GM21528 (cell line): Measurements from ENCODE around the gene CELA3B.
"Not testable (repeated sequence)": the region's sequence is repeated elsewhere in the genome, so short reads cannot be mapped to it uniquely, and the experiment has no call there.

ENCODE experiments used
- ATAC-seq: cut with Tn5 transposase; IDR thresholded peaks from one replicate; pipeline ENCODE4 v1.9.1; 2021; ENCODE audit warnings: mild to moderate bottlenecking, moderate library complexity; ENCODE audit not compliant: unreplicated experiment, low FRiP score

CELA3B gene

GRCh38 chr1:21974699-21975098 is 2.1 kb upstream of the CELA3B start:
- ATAC-seq, result not testable (repeated sequence)

DNA sequence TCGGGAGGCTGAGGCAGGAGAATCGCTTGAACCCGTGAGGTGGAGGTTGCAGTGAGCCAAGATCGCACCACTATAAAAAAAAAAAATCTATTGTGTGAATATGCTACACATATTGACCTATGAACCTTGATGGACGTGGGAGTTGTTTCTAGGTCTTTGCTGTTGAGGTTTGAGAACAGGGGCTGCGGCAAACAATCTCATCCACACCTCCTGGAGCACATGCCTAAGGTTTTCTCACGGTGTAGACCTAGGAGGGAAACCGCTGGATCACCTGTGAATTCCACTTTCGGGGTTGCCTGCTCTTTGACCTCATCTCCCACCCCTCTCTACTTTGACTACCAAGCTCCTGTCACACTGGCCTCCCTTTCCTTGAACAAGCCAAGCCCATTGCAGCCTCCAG is 1.5 kb upstream of the CELA3B start:
- not testable (repeated sequence) for ATAC-seq

GRCh38 chr1:21978209-21978608 is 1.4 kb downstream of the CELA3B start:
- not testable (repeated sequence) for ATAC-seq

DNA sequence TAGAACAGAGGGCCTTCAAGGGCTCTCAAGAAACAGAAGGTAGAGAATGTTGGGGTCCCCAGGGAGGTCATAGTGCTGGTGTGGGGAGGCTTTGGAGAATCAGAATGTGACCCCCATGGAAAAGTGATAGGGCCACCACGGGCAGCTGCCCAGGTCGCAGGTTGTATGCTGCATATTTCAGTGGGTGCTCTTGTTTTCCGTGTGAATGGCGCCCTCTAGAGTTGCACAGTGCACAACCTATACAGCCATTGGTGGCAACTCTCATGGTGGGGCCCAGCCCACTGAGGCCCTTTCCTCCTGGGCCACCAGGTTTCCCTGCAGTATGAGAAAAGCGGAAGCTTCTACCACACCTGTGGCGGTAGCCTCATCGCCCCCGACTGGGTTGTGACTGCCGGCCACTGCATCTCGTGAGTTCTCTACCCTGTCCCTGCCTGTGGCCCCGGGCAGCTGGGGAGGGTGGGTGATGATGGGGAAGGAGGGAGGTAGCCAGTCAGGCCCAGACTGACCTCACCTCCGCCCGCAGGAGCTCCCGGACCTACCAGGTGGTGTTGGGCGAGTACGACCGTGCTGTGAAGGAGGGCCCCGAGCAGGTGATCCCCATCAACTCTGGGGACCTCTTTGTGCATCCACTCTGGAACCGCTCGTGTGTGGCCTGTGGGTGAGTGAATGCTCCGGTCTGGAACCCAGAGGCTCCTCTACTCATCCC is 3.8 kb downstream of the CELA3B start:
- not testable (repeated sequence) for ATAC-seq

GRCh38 chr1:21981253-21981652 is 4.4 kb downstream of the CELA3B start:
- not testable (repeated sequence) for ATAC-seq

DNA sequence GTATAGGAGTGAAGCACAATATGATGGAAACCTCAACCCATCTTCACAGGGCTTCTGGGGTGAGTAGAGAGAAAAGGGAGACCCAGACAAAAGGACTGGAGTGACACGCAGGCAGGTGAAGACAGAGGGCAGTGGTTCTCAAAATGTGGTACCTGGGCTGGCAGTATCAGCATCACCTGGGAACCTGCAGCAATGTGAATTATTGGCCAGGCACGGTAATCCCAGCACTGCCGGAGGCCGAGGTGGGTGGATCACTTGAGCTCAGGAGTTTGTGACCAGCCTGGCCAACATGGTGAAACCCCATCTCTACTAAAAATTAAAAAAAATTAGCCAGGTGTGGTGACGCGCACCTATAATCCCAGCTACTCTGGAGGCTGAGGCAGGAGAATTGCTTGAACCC is 5.3 kb downstream of the CELA3B start:
- not testable (repeated sequence) for ATAC-seq

GRCh38 chr1:21983539-21983938 is 6.7 kb downstream of the CELA3B start:
- not testable (repeated sequence) for ATAC-seq

DNA sequence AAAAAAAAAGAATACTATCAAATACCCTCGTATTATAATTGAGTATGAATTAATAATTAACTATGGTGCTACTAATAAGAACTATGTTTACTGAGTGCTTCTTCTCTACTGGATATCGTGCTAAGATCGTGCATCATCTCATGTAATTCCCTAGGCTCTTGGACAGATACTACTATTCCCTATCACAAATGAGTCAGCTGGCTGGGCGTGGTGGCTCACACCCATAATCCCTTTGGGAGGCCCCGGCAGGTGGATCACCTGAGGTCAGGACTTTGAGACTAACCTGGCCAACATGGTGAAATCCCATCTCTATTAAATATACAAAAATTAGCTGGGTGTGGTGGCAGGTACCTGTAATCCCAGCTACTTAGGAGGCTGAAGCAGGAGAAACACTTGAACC is 9.1 kb downstream of the CELA3B start:
- ATAC-seq, result not testable (repeated sequence)

- not testable (repeated sequence) for ATAC-seq
Observed at GRCh38 chr1:21986386-21986785, 9.6 kb downstream of the CELA3B start.

DNA sequence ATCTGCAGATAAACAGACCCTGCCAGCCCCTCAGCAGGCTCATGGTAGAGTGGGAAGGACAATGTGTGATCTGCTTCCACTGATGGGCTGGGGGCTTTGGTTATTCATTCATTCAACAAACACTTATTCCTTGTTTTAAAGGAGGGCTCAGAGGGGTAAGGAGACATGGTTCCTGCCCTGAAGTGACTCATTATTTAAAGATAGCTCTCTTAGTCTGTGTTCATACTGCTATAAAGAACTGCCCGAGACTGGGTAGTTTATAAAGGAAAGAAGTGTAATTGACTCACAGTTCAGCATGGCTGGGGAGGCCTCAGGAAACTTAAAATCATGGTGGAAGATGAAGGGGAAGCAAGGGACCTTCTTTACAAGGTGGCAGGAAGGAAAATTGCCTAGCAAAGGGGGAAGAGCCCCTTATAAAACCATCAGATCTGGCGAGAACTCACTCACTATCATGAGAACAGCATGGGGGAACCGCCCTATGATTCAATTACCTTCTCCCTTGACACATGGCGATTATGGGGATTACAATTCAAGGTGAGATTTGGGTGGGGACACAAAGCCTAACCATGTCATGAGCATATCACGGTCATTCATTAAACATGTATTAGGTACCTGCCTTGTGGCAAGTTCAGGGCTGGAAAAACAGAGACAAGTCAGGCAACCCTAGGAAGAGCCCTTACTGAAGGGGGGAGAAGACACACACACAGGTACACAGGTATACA is 13.0 kb downstream of the CELA3B start:
- ATAC-seq, result not testable (repeated sequence)

DNA sequence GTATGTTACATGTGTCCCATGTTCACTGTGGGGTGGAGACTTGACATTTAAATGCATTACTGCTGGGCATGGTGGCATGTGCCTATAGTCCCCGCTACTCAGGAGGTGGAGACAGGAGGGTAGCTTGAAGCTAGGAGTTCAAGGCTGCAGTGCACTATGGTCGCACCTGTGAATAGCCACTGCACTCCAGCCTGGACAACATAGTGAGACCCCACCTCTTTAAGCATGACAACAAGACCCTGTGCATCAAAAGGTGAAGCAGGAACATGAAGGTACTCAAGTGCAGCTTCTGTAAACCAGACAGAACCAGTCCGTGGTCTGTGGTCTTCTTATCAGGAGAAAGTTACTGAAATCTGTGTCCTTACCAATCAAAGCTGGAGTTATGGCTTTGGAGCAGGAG is 15.4 kb downstream of the CELA3B start:
- ATAC-seq, result not testable (repeated sequence)

GRCh38 chr1:21994716-21995115 is 17.9 kb downstream of the CELA3B start:
- not testable (repeated sequence) for ATAC-seq

- not testable (repeated sequence) for ATAC-seq
Observed at GRCh38 chr1:21996663-21996970, 19.8 kb downstream of the CELA3B start.

DNA sequence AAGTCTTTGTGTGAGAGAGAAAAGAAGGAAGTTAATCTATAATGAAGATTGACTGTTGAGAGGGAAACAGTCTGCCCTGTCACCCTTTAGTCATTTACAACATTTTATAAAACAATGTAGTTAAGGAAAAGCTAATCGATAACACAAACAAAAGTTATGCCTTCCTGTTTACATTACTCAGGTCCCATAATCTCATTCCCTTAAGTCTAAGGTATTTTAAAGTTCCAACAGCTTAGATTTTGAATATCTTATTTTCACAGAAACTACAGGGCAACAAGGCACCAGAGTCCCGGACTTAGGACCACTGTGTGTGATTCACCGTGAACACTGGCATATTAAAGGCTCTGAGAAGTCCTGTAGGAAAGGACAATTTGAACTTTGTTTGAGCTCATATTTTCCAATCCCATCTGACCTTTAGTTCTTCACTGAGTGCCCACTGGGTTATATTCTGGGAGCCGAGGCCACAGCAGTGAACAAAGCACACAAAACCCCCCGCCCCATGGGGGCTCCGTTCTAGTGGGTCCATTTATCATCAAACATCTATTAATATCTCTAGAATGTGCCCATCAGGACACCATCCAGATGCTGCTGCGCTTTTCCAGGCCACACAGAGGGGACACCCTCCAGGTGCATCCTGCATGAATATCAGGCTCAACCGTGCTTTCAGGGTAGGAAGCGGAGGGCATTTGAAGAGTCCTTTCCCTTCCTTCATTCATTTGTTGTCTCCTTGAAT is 21.2 kb downstream of the CELA3B start:
- ATAC-seq, result not testable (repeated sequence)

DNA sequence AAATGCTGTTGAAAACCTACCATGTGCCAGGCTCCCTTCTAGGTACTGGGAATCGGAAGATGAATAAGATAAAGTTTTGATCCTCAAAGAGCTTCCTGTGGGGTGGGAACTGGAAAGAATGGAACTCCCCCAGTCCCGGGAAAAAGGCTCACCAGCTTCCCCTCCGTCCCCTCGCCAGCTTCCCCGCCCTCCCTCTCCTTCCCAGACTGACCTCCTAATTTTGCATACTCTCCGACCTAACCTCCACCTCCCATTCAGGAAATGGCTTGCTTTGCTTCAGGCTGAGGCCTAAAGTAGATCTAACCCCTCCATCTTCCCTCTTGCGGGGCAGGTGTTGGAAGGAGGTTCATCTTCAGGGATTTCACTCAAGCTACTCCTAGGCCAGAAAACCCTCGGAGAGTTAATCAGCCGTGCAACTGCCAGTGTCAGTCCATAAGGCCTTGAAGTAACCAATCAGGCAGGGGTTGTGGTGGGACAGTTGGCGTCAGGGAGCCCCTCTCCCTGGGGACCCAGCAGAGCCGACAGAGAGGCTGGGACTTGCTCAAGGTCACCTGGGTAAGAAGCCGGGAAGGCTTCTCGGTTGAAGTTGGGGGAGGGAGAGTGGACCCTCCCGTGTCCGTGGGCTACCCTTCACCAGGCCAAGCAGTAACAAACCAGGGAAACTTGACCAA is 21.9 kb downstream of the CELA3B start:
- not testable (repeated sequence) for ATAC-seq

GRCh38 chr1:21999645-22000044 is 22.8 kb downstream of the CELA3B start:
- ATAC-seq, result not testable (repeated sequence)

- ATAC-seq, result no peak
Observed at GRCh38 chr1:22001409-22001808, 24.6 kb downstream of the CELA3B start, which contains the start of gene CELA3A. CELA3A (plus strand) TSS chr1:22001657; CDS start chr1:22001675, 18 bp downstream.

GRCh38 chr1:22002461-22002860 is 25.6 kb downstream of the CELA3B start:
- not testable (repeated sequence) for ATAC-seq

DNA sequence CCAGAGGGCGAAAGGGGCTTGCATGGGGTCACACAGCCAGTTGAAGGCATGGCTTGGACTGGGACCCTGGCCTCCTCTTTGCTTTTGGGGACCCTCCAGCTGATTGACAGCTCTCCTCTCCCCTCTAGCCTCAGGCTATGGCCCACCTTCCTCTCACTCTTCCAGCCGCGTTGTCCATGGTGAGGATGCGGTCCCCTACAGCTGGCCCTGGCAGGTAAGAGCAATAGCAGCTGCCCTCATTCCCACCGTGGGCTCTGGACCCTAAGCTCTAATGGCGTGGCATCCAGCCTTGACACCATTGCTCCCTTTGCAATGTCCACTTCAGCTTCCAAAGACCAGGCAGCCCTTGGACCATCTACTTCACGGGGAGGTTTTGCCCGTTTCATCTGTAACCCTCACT is 26.1 kb downstream of the CELA3B start:
- not testable (repeated sequence) for ATAC-seq

GRCh38 chr1:22003959-22004358 is 27.1 kb downstream of the CELA3B start:
- not testable (repeated sequence) for ATAC-seq
